ENCODE data around the gene MICALL2.

The MICALL2 gene

GRCh38 chr7:1411414-1411813 is 47.9 kb downstream of the MICALL2 start:
- no peak for DNase-seq

- DNase-seq: no peak
Measured at GRCh38 chr7:1410992-1411391, 48.3 kb downstream of the MICALL2 start.

- no peak for DNase-seq
Measured at GRCh38 chr7:1409555-1409954, 49.7 kb downstream of the MICALL2 start.

- no peak for DNase-seq
Measured at GRCh38 chr7:1408466-1408865, 50.8 kb downstream of the MICALL2 start.

GRCh38 chr7:1407892-1408291 is 51.4 kb downstream of the MICALL2 start:
- no peak for DNase-seq

GRCh38 chr7:1404898-1405548 is 54.2 kb downstream of the MICALL2 start:
- no peak for DNase-seq

GRCh38 chr7:1404460-1404809 is 54.8 kb downstream of the MICALL2 start:
- DNase-seq: no peak

- DNase-seq: peak in 1 of 2 experiments; percentile 57
Measured at GRCh38 chr7:1403638-1404459, 55.4 kb downstream of the MICALL2 start.

- no peak for DNase-seq
Measured at GRCh38 chr7:1402791-1403637, 56.3 kb downstream of the MICALL2 start.

GRCh38 chr7:1402110-1402790 is 57.0 kb downstream of the MICALL2 start:
- no peak for DNase-seq

GRCh38 chr7:1401011-1401410 is 58.3 kb downstream of the MICALL2 start:
- no peak for DNase-seq

GRCh38 chr7:1400371-1400770 is 58.9 kb downstream of the MICALL2 start:
- no peak for DNase-seq

- DNase-seq: no peak
Measured at GRCh38 chr7:1397491-1398327, 61.6 kb downstream of the MICALL2 start.

- DNase-seq: no peak
Measured at GRCh38 chr7:1396195-1396594, 63.1 kb downstream of the MICALL2 start.

GRCh38 chr7:1395211-1396070 is 63.8 kb downstream of the MICALL2 start:
- DNase-seq: no peak

- no peak for DNase-seq
Measured at GRCh38 chr7:1394371-1394770, 64.9 kb downstream of the MICALL2 start.

- DNase-seq: no peak
Measured at GRCh38 chr7:1393421-1393820, 65.8 kb downstream of the MICALL2 start.

GRCh38 chr7:1392556-1392955 is 66.7 kb downstream of the MICALL2 start:
- DNase-seq: no peak

- no peak for DNase-seq
Measured at GRCh38 chr7:1391449-1391848, 67.8 kb downstream of the MICALL2 start.

- DNase-seq: no peak
Measured at GRCh38 chr7:1388703-1389335, 70.5 kb downstream of the MICALL2 start.
